Astrocyte (in vitro differentiated cells and primary cell): ENCODE data around the gene RPP38. TPM values are rescaled to one million over a fixed set of nuclear protein-coding genes. Genes with fewer than 3 reads are reported as not detected.
A peak's percentile ranks its signal among the peaks of the same experiment; 100 is the strongest.

ENCODE experiments used
- DNase-seq: peaks from one replicate; pipeline ENCODE4 v3.0.0-alpha.2; 2010; ENCODE audit warnings: low read depth
- FAIRE-seq: peaks from 2 replicates; lab custom pipeline; 2011; peaks lifted over from hg19 to GRCh38; lab: Jason Lieb, UNC
- H2AFZ ChIP-seq: 2 replicates; pipeline ENCODE4 v1.6.0; 2012; ENCODE audit warnings: low read depth, low read length, inconsistent platforms
- H3K27ac ChIP-seq: 2 replicates; pipeline ENCODE4 v1.5.1; 2011; ENCODE audit warnings: low read depth, low read length, inconsistent platforms
- H3K27me3 ChIP-seq: 2 replicates; pipeline ENCODE4 v1.6.0; 2011; ENCODE audit warnings: low read length, inconsistent platforms; ENCODE audit not compliant: insufficient read depth
- H3K36me3 ChIP-seq: 2 replicates; pipeline ENCODE4 v1.5.1; 2011; ENCODE audit warnings: low read length, inconsistent platforms; ENCODE audit not compliant: insufficient read depth
- H3K4me1 ChIP-seq: 2 replicates; pipeline ENCODE4 v1.5.1; 2011; ENCODE audit warnings: low read length, inconsistent platforms; ENCODE audit not compliant: insufficient read depth
- H3K4me2 ChIP-seq: 2 replicates; pipeline ENCODE4 v1.6.0; 2012; ENCODE audit warnings: low read length, inconsistent platforms
- H3K4me3 ChIP-seq: 2 replicates; pipeline ENCODE4 v1.5.1; 2011; ENCODE audit warnings: low read depth, mild to moderate bottlenecking, low read length, inconsistent platforms; ENCODE audit not compliant: insufficient read depth
- H3K79me2 ChIP-seq: 2 replicates; pipeline ENCODE4 v1.6.0; 2012; ENCODE audit warnings: mild to moderate bottlenecking, low read length, inconsistent platforms; ENCODE audit not compliant: insufficient read depth
- H3K9ac ChIP-seq: 2 replicates; pipeline ENCODE4 v1.6.0; 2012; ENCODE audit warnings: mild to moderate bottlenecking, low read length, inconsistent platforms
- H3K9me3 ChIP-seq: 2 replicates; pipeline ENCODE4 v1.5.1; 2012; ENCODE audit warnings: low read depth, mild to moderate bottlenecking, low read length, inconsistent platforms; ENCODE audit not compliant: insufficient read depth
- H4K20me1 ChIP-seq: 2 replicates; pipeline ENCODE4 v1.6.0; 2012; ENCODE audit warnings: low read length, inconsistent platforms; ENCODE audit not compliant: insufficient read depth
- H3K27ac Mint-ChIP-seq: one replicate; pipeline ENCODE4 v1.8.0; 2021; ENCODE audit warnings: mild to moderate bottlenecking, mixed read lengths; ENCODE audit not compliant: unreplicated experiment
- H3K27me3 Mint-ChIP-seq: one replicate; pipeline ENCODE4 v1.8.0; 2021; ENCODE audit warnings: low read depth, mixed read lengths; ENCODE audit not compliant: unreplicated experiment
- H3K36me3 Mint-ChIP-seq: one replicate; pipeline ENCODE4 v1.8.0; 2021; ENCODE audit warnings: low read depth, mixed read lengths; ENCODE audit not compliant: unreplicated experiment
- H3K4me1 Mint-ChIP-seq: one replicate; pipeline ENCODE4 v1.8.0; 2021; ENCODE audit warnings: low read depth, mixed read lengths; ENCODE audit not compliant: unreplicated experiment
- H3K4me3 Mint-ChIP-seq: one replicate; pipeline ENCODE4 v1.8.0; 2021; ENCODE audit warnings: mild to moderate bottlenecking, moderate library complexity, mixed read lengths; ENCODE audit not compliant: unreplicated experiment
- H3K9me3 Mint-ChIP-seq: one replicate; pipeline ENCODE4 v1.8.0; 2021; ENCODE audit warnings: mild to moderate bottlenecking, mixed read lengths; ENCODE audit not compliant: unreplicated experiment
- CTCF ChIP-seq: IDR thresholded peaks from 2 replicates; pipeline ENCODE4 v1.5.1; 2011; ENCODE audit warnings: low read depth, mild to moderate bottlenecking, inconsistent platforms, low read length, moderate library complexity; ENCODE audit not compliant: insufficient read depth
- EZH2 ChIP-seq: IDR thresholded peaks from 2 replicates; pipeline ENCODE4 v1.6.1; 2012; ENCODE audit warnings: mild to moderate bottlenecking, low read length, inconsistent platforms; ENCODE audit not compliant: insufficient read depth
- total RNA-seq: library from RNA; stranded (reverse); gene quantifications from 2 replicates; pipeline ENCODE4 v1.2.1, GENCODE V29; 2021

Gene RPP38
- total RNA-seq, 1 donor from 2014 or later, result 17.6 TPM

DNA sequence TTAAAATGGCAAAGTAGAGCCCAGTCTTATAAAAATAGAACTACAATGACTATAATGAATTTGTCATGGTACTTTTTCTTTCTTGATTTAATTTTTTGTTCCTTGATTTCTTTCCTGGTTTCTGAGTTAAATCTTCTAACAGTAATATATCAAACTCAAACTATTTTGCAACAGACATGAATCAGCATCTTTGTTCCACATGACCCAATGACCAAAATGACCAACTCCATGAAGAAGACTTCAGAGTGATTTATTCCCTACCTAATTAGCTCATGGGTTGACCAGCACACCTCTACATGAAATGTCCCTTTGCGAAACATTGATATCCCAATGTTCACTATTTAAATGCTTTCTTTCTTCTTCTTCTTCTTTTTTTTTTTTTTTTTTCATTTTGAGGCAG lies 40.5 kb downstream of the RPP38 start:
- peaks cover 3% of the 10 kb centered on the region for H3K4me1 Mint-ChIP-seq
- H3K9ac ChIP-seq, result no peak overlapping the region
- no peaks in the 10 kb centered on the region for H3K9me3 ChIP-seq
- no peak for FAIRE-seq
- TF ChIP-seq EZH2 (no peak), CTCF (no peak)
- H3K36me3 ChIP-seq, result peaks cover 17% of the 10 kb centered on the region
- no peak overlapping the region for H2AFZ ChIP-seq
- no peaks in the 10 kb centered on the region for H3K9me3 Mint-ChIP-seq
- peaks cover 6% of the 10 kb centered on the region for H3K4me1 ChIP-seq
- H3K27me3 Mint-ChIP-seq, result no peaks in the 10 kb centered on the region
- H3K4me2 ChIP-seq, result no peak overlapping the region
- H3K27ac ChIP-seq, result no peak overlapping the region
- H4K20me1 ChIP-seq, result peaks cover 21% of the 10 kb centered on the region
- H3K27ac Mint-ChIP-seq, result no peak overlapping the region
- H3K27me3 ChIP-seq, result no peaks in the 10 kb centered on the region
- H3K4me3 Mint-ChIP-seq, result no peak overlapping the region
- H3K4me3 ChIP-seq, result no peak overlapping the region
- peaks cover 17% of the 10 kb centered on the region for H3K36me3 Mint-ChIP-seq
- peak; percentile 40 for DNase-seq
- H3K79me2 ChIP-seq, result peaks cover 17% of the 10 kb centered on the region

DNA sequence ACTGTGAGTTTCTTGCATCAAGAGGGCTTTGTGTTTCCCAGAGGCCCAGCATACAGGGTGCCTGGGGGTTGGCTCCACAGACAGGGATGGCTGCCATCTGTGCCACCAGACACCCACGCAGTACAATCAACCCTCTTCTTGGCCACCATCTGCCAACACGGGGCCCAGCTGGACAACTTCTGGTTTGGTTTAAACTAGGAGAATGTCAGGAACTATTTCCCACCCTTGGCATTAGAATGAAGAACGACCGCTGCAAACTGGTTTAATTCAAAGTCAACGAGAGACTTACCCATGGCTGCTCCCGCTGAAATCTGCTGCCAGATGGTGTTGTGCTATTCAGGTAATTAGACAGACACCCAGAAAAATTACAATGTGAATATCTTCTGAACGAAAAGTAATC lies 43.5 kb downstream of the RPP38 start:
- Mint-ChIP-seq H3K27me3 (no peaks in the 10 kb centered on the region), H3K4me3 (no peak overlapping the region), H3K4me1 (peaks cover 3% of the 10 kb centered on the region), H3K36me3 (peaks cover 8% of the 10 kb centered on the region), H3K27ac (no peak overlapping the region), H3K9me3 (no peaks in the 10 kb centered on the region)
- H3K36me3 ChIP-seq, result peaks cover 5% of the 10 kb centered on the region
- H4K20me1 ChIP-seq, result peaks cover 41% of the 10 kb centered on the region
- H3K9me3 ChIP-seq, result no peaks in the 10 kb centered on the region
- peaks cover 6% of the 10 kb centered on the region for H3K4me1 ChIP-seq
- no peak overlapping the region for H3K27ac ChIP-seq
- H3K79me2 ChIP-seq, result peaks cover 45% of the 10 kb centered on the region
- peak overlapping the region; percentile 31 for H3K4me2 ChIP-seq
- no peak for TF ChIP-seq CTCF
- no peak for TF ChIP-seq EZH2
- no peak overlapping the region for H2AFZ ChIP-seq
- no peaks in the 10 kb centered on the region for H3K27me3 ChIP-seq
- FAIRE-seq, result no peak
- H3K4me3 ChIP-seq, result no peak overlapping the region
- H3K9ac ChIP-seq, result no peak overlapping the region
- DNase-seq, result no peak

GRCh38 chr10:15141136-15142054 lies 44.2 kb downstream of the RPP38 start:
- no peak overlapping the region for H3K4me3 ChIP-seq
- no peaks in the 10 kb centered on the region for H3K9me3 ChIP-seq
- TF ChIP-seq EZH2, result no peak
- no peak for TF ChIP-seq CTCF
- no peak overlapping the region for H3K27ac ChIP-seq
- H3K79me2 ChIP-seq, result peaks cover 52% of the 10 kb centered on the region
- no peak overlapping the region for H3K27ac Mint-ChIP-seq
- peaks cover 6% of the 10 kb centered on the region for H3K4me1 ChIP-seq
- no peaks in the 10 kb centered on the region for H3K9me3 Mint-ChIP-seq
- peak overlapping the region; percentile 31 for H3K4me2 ChIP-seq
- H4K20me1 ChIP-seq, result peaks cover 48% of the 10 kb centered on the region
- H3K27me3 ChIP-seq, result no peaks in the 10 kb centered on the region
- peaks cover 5% of the 10 kb centered on the region for H3K36me3 ChIP-seq
- no peak overlapping the region for H3K4me3 Mint-ChIP-seq
- peaks cover 8% of the 10 kb centered on the region for H3K36me3 Mint-ChIP-seq
- no peaks in the 10 kb centered on the region for H3K27me3 Mint-ChIP-seq
- H2AFZ ChIP-seq, result no peak overlapping the region
- peaks cover 3% of the 10 kb centered on the region for H3K4me1 Mint-ChIP-seq
- FAIRE-seq (no peak), DNase-seq (peak; percentile 56)
- no peak overlapping the region for H3K9ac ChIP-seq
